Pons (tissue), 1 donor: ENCODE measurements around the gene KDM2B.
A peak's percentile ranks its signal among the peaks of the same experiment; 100 is the strongest.

Experiments used
- DNase-seq: peaks from one replicate; pipeline ENCODE4 v3.0.0-alpha.2; 2016; ENCODE audit warnings: low spot score

The KDM2B gene

GRCh38 chr12:121561009-121561395 lies 19.8 kb downstream of the KDM2B start:
- DNase-seq: no peak

- DNase-seq: no peak
Measured at GRCh38 chr12:121560392-121561008, 20.3 kb downstream of the KDM2B start.

GRCh38 chr12:121558956-121559355 lies 21.9 kb downstream of the KDM2B start:
- DNase-seq: no peak

GRCh38 chr12:121550974-121551634 lies 29.7 kb downstream of the KDM2B start:
- DNase-seq: no peak

- DNase-seq: no peak
Measured at GRCh38 chr12:121549075-121549474, 31.7 kb downstream of the KDM2B start.

- DNase-seq: no peak
Measured at GRCh38 chr12:121545480-121545879, 35.3 kb downstream of the KDM2B start.

GRCh38 chr12:121543786-121544185 lies 37.0 kb downstream of the KDM2B start:
- no peak for DNase-seq

- DNase-seq: no peak
Measured at GRCh38 chr12:121539908-121540307, 40.9 kb downstream of the KDM2B start.

GRCh38 chr12:121538699-121539061 lies 42.1 kb downstream of the KDM2B start:
- no peak for DNase-seq

GRCh38 chr12:121537814-121538698 lies 42.8 kb downstream of the KDM2B start:
- no peak for DNase-seq

GRCh38 chr12:121536899-121537813 lies 43.7 kb downstream of the KDM2B start:
- peak; percentile 86 for DNase-seq

GRCh38 chr12:121536054-121536898 lies 44.5 kb downstream of the KDM2B start:
- peak; percentile 76 for DNase-seq

GRCh38 chr12:121535150-121536053 lies 45.4 kb downstream of the KDM2B start:
- DNase-seq: no peak

GRCh38 chr12:121534495-121535148 lies 46.2 kb downstream of the KDM2B start:
- DNase-seq: no peak

GRCh38 chr12:121533394-121534090 lies 47.3 kb downstream of the KDM2B start:
- DNase-seq: no peak

- DNase-seq: no peak
Measured at GRCh38 chr12:121532503-121533393, 48.1 kb downstream of the KDM2B start.

GRCh38 chr12:121531356-121531750 lies 49.5 kb downstream of the KDM2B start:
- DNase-seq: no peak
